Skeletal muscle tissue (tissue), 4 donors: ENCODE results near the gene COL6A3. TPM values are rescaled to one million over a fixed set of nuclear protein-coding genes. Genes with fewer than 3 reads are reported as not detected.

Source experiments
- H3K27ac ChIP-seq: one replicate; pipeline ENCODE4 v1.7.0; 2013; ENCODE audit warnings: mild to moderate bottlenecking, low read depth, low read length, inconsistent platforms
- H3K27me3 ChIP-seq, 3 donors: one replicate each; pipeline ENCODE4 v1.7.0; 2013; ENCODE audit warnings: low read length in 3 of 3; ENCODE audit not compliant: control insufficient read depth in 3 of 3, insufficient read depth in 3 of 3
- H3K36me3 ChIP-seq, 3 donors: one replicate each; pipeline ENCODE4 v1.7.0; 2013; ENCODE audit warnings: low read length in 3 of 3; ENCODE audit not compliant: control insufficient read depth in 3 of 3, insufficient read depth in 3 of 3
- H3K4me1 ChIP-seq, 3 donors: one replicate each; pipeline ENCODE4 v1.7.0; 2013; ENCODE audit warnings: low read length in 3 of 3, mild to moderate bottlenecking in 3 of 3; ENCODE audit not compliant: control insufficient read depth in 3 of 3, insufficient read depth in 3 of 3
- H3K4me3 ChIP-seq, 3 donors: one replicate each; pipeline ENCODE4 v1.7.0; 2013; ENCODE audit warnings: low read length in 3 of 3
- H3K9ac ChIP-seq, 3 donors: one replicate each; pipeline ENCODE4 v1.7.0; 2013; ENCODE audit warnings: low read length in 3 of 3, mild to moderate bottlenecking in 3 of 3, moderate library complexity in 2 of 3, low read depth in 1 of 3
- H3K9me3 ChIP-seq, 3 donors: one replicate each; pipeline ENCODE4 v1.7.0; 2013; ENCODE audit warnings: low read length in 3 of 3; ENCODE audit not compliant: control insufficient read depth in 3 of 3
- total RNA-seq: library from RNA; depleted of rRNA; stranded (reverse); fragments of >200 nt; gene quantifications from one replicate; pipeline ENCODE4 v1.2.3, GENCODE V29; 2014
- donor health status: Osteomylitis.

The COL6A3 gene
- total RNA-seq, 1 donor from 2014 or later: 365 TPM

DNA sequence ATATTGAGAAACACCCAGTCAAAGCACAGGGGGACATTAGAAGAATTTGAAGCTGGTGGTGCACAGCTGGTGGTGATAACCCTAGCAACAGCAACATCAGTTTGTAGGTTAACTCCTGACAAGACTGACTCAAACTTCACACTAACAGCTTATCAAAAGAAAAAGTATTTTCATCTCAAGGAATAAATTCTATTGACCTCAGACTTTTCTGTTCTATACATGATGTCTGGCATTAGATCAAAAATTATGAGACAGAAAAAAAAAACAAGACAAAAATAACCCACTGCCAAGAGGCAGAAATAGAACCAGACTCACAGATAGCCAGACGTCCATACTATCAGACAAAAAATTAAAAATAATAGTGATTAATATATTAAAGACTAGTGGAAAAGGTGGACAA lies 126.1 kb downstream of the COL6A3 start:
- H3K27me3 ChIP-seq: no peaks in the 10 kb centered on the region
- no peak overlapping the region for H3K27ac ChIP-seq
- H3K36me3 ChIP-seq: no peaks in the 10 kb centered on the region
- H3K4me3 ChIP-seq: no peak overlapping the region
- no peak overlapping the region for H3K9ac ChIP-seq
- H3K9me3 ChIP-seq: peaks cover 0 to 3% (median 0%) of the 10 kb centered on the region in 3 donors
- peaks cover 18 to 23% (median 20%) of the 10 kb centered on the region in 3 donors for H3K4me1 ChIP-seq

DNA sequence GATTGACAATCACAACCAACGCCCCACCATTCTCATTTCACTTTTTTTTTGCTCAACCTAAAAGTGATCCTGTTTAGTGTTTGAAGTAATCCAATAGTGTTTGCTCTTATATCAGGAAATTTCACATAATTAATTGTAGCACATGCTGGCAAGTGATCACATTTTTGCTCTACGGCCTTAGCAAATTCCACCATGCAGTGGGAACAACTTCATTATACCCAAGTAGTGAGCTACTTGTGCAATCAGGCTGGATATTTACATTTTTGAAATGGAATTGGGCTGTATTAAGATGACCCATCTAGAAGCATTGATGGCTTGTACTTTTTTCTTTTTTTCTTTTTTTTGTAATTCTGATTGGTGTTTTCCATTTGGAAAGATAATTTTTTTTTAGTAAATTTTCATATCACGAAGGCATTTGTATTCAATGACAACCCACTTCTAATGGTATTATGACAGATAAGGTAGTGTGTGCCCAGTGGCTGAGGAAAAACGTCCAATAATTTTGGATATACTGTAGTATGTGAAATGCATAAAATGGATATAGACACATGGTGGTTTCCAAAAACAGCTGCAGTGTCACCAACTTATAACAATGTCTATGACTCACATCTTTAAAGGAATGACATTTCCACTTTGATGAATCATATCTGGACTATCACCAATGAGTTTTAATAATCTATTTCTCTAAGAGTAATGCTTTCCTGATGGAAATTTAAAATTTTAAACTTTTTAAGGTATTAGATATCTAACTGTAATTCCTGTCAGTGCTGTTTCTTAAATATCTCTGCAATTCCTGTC lies 130.6 kb downstream of the COL6A3 start:
- no peak overlapping the region for H3K27ac ChIP-seq
- no peak overlapping the region for H3K9ac ChIP-seq
- H3K9me3 ChIP-seq: no peaks in the 10 kb centered on the region
- no peak overlapping the region for H3K4me3 ChIP-seq
- no peaks in the 10 kb centered on the region for H3K27me3 ChIP-seq
- H3K4me1 ChIP-seq: peaks cover 24 to 32% (median 27%) of the 10 kb centered on the region in 3 donors
- H3K36me3 ChIP-seq: no peaks in the 10 kb centered on the region

DNA sequence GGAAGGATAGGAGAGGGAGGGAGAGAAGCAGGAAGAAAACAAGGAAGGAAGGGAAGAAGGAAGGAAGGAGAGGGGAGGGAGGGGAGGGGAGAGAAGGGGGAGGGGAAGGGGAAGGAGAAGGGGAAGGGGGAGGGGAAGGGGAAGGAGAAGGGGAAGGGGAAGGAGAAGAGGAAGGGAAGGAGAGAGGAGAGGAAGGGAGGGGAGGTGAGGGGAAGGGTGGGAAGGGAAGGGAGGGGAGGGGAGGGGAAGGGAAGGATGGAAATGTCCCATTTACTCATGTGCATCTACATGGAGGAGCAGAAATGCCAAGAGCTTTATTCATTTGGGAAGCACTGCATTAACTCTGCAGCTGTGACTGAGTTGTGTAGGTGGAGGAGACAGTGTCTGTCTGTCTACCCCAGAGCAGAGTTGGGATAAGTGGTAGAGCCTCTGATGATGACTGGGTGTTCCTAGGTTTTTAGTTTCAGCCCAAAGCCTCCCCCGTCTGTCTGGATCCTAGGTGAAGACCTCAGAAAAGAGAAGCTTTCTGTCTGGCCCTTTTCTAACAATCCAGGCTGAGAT lies 131.3 kb downstream of the COL6A3 start:
- H3K27ac ChIP-seq: peak overlapping the region; percentile 21
- no peaks in the 10 kb centered on the region for H3K9me3 ChIP-seq
- no peak overlapping the region for H3K4me3 ChIP-seq
- no peak overlapping the region for H3K9ac ChIP-seq
- peaks cover 26 to 33% (median 29%) of the 10 kb centered on the region in 3 donors for H3K4me1 ChIP-seq
- H3K36me3 ChIP-seq: no peaks in the 10 kb centered on the region
- no peaks in the 10 kb centered on the region for H3K27me3 ChIP-seq

DNA sequence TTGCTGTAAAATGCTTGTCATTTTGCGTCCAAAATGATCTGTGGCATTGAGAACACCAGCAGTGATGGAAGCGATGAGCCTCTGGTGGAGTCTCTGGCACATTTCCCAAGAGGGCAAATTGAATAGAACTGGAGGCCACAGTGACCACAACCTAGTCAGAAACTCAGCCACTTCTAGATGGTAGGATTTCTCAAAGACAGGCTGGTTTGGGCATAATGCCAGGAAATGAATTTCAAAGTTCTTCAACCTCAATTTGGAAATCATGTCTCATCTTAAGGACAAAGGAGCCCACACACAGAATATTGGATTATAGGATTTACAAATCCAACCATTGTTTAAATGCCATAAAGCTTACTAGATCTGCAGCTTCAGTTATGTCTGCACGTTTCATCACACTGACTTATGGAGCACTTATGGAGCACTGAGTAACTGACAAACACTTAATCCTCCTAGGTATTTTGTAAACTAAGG lies 132.1 kb downstream of the COL6A3 start:
- H3K27ac ChIP-seq: peak overlapping the region; percentile 21

DNA sequence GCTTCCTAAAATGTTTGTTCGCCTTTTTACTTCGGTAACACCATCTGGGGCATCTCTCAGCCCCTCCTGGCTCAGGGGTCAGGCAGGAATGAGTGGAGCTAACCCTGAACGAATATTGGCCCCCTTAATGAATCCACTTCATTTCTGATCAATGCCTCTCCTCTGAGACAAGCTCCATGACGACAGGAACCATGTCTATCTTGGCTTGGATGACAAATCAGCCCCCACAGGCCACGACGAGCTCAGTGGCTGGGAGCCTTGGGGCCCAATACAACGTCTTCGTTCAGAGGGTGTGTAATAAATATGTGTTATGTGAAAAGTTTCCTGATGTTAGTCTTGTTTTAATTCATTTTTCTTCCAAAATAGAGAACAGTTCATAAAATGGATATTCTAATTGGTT lies 133.0 kb downstream of the COL6A3 start:
- Histone ChIP-seq H3K4me3 (no peak overlapping the region), H3K9ac (no peak overlapping the region), H3K36me3 (no peaks in the 10 kb centered on the region), H3K27ac (peak overlapping the region; percentile 81), H3K27me3 (no peaks in the 10 kb centered on the region), H3K9me3 (no peaks in the 10 kb centered on the region), H3K4me1 (peaks cover 26 to 33% (median 29%) of the 10 kb centered on the region in 3 donors)

More for the DNA sequence above, 132.1 kb downstream of the COL6A3 start:
- Histone ChIP-seq H3K4me3 (no peak overlapping the region), H3K4me1 (peaks cover 26 to 33% (median 29%) of the 10 kb centered on the region in 3 donors), H3K27me3 (no peaks in the 10 kb centered on the region), H3K9ac (no peak overlapping the region), H3K9me3 (no peaks in the 10 kb centered on the region), H3K36me3 (no peaks in the 10 kb centered on the region)

DNA sequence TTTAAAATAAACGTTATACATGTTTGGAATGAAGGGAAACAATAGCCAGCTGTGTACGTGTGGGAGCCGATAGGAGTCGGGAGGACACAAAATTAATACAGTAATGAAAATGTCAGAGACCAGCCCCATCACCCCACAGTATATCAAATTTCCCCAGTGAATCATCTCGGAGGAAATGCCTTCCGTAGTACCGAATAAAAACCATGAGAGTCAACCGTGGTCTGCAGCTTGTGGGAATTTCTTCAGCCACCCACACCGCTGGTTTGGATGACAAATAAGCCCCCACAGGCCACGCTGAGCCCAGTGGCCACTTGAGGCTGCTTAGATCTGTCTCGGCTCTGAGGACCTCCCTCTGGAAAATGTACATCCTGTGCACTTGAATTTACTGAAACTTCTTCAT lies 133.7 kb downstream of the COL6A3 start:
- H3K9ac ChIP-seq: peak overlapping the region in 1 of 3 donors; percentile 13

DNA sequence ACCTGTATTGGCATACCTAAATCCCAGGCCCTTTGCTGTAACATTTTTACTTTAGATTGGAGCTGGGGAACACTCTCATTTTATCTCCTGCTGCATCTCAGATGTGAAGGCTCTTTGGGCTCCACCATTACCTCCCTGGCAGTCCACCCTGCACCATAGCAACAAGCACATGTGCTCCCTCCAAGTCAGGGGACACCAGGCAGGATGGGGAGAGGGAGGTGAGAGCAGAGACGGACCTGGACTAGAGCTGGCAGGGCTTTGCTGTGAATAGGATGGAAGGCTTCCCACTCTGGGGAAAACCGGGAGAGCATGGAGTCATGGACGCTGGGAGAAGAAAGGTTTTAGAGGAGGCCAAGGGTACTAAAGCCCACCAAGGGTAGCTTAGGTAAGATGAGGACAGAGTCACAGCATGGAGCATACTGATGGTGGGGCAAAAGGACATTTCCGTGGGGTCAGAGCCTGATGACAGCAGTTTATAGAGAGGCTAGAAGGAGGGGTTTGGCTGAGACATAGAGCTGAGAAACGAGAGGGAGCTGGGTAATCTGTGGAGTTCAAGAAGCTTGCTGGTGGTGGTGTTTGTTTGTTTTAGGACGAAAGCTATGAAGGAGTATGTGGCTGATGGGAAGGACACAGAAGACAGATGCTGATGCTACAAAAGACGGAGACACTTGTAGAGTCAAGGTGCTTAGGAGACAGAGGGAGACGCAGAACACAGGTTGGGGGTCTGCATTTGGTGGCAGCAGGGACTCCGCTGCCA lies 134.8 kb downstream of the COL6A3 start:
- Histone ChIP-seq H3K27ac (peak overlapping the region; percentile 81), H3K27me3 (no peaks in the 10 kb centered on the region), H3K4me1 (peaks cover 26 to 33% (median 29%) of the 10 kb centered on the region in 3 donors), H3K4me3 (peak overlapping the region in 2 of 3 donors; percentile 37 to 52), H3K36me3 (no peaks in the 10 kb centered on the region), H3K9ac (peak overlapping the region; percentile 37 to 74 (median 60)), H3K9me3 (no peaks in the 10 kb centered on the region)

More for the DNA sequence above, 133.7 kb downstream of the COL6A3 start:
- peak overlapping the region in 1 of 3 donors; percentile 22 for H3K4me3 ChIP-seq
- H3K27ac ChIP-seq: peak overlapping the region; percentile 81
- H3K27me3 ChIP-seq: no peaks in the 10 kb centered on the region
- peaks cover 26 to 33% (median 29%) of the 10 kb centered on the region in 3 donors for H3K4me1 ChIP-seq
- H3K36me3 ChIP-seq: no peaks in the 10 kb centered on the region
- no peaks in the 10 kb centered on the region for H3K9me3 ChIP-seq

DNA sequence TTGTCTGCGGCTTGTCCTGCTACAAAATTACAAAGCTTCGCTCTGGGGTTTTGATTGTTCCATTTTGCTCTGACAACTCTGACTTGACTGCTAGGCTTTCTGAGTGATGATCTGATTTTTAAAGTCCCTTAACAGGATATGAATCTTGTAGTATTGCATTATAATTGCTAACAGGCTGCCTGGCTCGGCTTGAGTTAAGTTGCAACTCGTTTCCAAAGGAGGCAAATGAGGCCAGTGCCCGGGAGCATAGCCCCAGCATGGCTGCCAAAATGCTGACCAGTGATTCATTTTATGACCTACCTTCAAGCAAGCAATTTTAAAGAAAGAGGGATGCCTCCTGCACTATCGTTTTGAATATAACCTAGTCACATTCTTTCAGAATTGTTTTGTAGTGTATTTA lies 135.4 kb downstream of the COL6A3 start:
- H3K9ac ChIP-seq: peak overlapping the region; percentile 60 to 74 (median 62)
- no peaks in the 10 kb centered on the region for H3K9me3 ChIP-seq
- H3K27me3 ChIP-seq: no peaks in the 10 kb centered on the region
- peak overlapping the region; percentile 81 for H3K27ac ChIP-seq
- peaks cover 26 to 29% (median 28%) of the 10 kb centered on the region in 3 donors for H3K4me1 ChIP-seq
- no peaks in the 10 kb centered on the region for H3K36me3 ChIP-seq
- H3K4me3 ChIP-seq: peak overlapping the region; percentile 37 to 55 (median 53)

DNA sequence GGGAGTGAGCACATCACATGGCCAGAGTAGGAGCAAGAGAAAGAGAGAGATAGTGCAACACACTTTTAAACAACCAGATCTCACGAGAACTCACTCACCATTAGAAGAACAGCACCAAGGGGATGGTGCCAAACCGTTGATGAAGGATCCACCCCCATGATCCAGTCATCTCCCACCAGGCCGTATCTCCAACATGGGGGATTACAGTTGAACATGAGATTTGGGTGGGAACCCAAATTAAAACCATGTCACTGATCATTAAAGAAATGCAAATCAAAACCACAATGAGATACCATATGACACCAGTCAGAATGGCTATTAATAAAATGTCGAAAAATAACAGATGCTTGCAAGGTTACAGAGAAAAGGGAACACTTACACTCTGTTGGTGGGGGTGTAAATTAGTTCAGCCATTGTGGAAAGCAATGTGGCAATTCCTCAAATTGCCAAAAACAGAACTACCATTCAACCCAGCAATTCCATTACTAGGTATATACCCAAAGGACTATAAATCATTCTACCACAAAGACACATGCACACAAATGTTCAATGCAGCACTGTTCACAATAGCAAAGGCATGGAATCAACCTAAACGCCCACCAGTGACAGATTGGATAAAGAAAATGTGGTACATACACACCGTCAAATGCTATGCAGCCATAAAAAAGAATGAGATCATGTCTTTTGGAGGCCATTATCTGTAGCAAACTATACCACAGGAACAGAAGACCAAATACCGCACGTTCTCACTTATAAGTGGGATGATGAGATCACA lies 137.1 kb downstream of the COL6A3 start:
- Histone ChIP-seq H3K4me3 (no peak overlapping the region), H3K4me1 (peaks cover 26 to 29% (median 28%) of the 10 kb centered on the region in 3 donors), H3K27me3 (no peaks in the 10 kb centered on the region), H3K27ac (peak overlapping the region; percentile 81), H3K36me3 (no peaks in the 10 kb centered on the region), H3K9me3 (no peaks in the 10 kb centered on the region), H3K9ac (no peak overlapping the region)
